ENCODE measurements around the gene ABCC11. TPM values are rescaled to one million over a fixed set of nuclear protein-coding genes. Genes with fewer than 3 reads are reported as not detected.

Gene ABCC11
- total and polyA plus RNA-seq, 2 donors: 0.14 to 0.23 TPM

DNA sequence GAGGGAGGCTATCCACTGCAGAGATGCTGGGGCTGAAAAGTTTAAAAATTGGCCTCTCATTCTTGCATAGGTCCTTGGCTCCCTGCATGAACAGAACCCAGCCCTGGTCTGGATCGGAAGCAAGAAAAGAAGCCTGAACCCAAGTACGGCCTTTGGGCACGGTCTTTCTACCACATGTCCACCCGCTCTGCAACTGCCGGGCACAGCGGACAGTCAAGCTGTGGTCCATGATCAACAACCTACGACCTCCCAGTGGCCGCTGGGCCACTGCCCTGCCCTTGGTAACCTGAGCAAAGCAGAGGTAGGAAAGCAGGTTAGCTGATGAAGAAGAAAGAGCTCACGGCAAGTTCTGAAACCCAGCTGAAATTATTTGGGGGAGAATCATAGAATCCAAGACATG lies 95.1 kb downstream of the ABCC11 start:
- Histone ChIP-seq H3K27ac (ENCODE audit: low read depth in 1 of 2, low read length in 1 of 2) (no peak overlapping the region), H3K27me3 (ENCODE audit: control insufficient read depth in 2 of 2, insufficient read depth in 1 of 2, low read length in 1 of 2) (peaks cover 0 to 2% of the 10 kb centered on the region in 2 donors), H3K9me3 (ENCODE audit: control insufficient read depth in 2 of 2, insufficient read depth in 1 of 2, low read length in 1 of 2) (no peaks in the 10 kb centered on the region), H3K4me1 (ENCODE audit: control insufficient read depth in 2 of 2, insufficient read depth in 2 of 2, low read length in 2 of 2) (peaks cover 0 to 3% of the 10 kb centered on the region in 2 donors), H3K36me3 (ENCODE audit: control insufficient read depth in 2 of 2, insufficient read depth in 2 of 2, low read length in 1 of 2) (no peaks in the 10 kb centered on the region), H3K4me3 (ENCODE audit: low read length in 2 of 2) (no peak overlapping the region)
- 97% methylated on average over 9 of the region's 9 CpGs for WGBS
- DNase-seq (ENCODE audit: low read depth in 6 of 9, low spot score in 9 of 9): no peak

DNA sequence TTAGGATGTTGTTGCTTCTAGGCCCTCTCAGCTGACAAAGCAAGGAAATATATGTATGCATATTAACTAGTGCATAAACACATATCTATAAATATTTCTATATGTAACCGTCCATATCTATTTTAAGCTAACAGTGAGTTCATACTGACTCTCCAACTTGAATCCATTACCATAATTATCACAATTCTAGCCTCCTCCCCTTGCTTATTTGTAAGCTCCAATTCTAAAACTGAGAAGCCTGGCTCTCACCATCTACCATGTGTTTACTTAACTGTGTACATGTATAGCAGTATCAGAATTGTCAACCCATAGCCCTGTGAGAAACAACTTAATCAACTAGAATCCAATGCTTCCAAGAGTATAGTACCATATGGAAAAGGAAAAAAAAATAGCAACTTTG lies 96.6 kb downstream of the ABCC11 start:
- 55% methylated on average over 1 of the region's 1 CpG for WGBS
- Histone ChIP-seq H3K4me1 (ENCODE audit: control insufficient read depth in 2 of 2, insufficient read depth in 2 of 2, low read length in 2 of 2) (no peaks in the 10 kb centered on the region), H3K9me3 (ENCODE audit: control insufficient read depth in 2 of 2, insufficient read depth in 1 of 2, low read length in 1 of 2) (no peaks in the 10 kb centered on the region), H3K4me3 (ENCODE audit: low read length in 2 of 2) (no peak overlapping the region), H3K27me3 (ENCODE audit: control insufficient read depth in 2 of 2, insufficient read depth in 1 of 2, low read length in 1 of 2) (no peaks in the 10 kb centered on the region), H3K27ac (ENCODE audit: low read depth in 1 of 2, low read length in 1 of 2) (no peak overlapping the region), H3K36me3 (ENCODE audit: control insufficient read depth in 2 of 2, insufficient read depth in 2 of 2, low read length in 1 of 2) (no peaks in the 10 kb centered on the region)
- DNase-seq (ENCODE audit: low read depth in 6 of 9, low spot score in 9 of 9): no peak

DNA sequence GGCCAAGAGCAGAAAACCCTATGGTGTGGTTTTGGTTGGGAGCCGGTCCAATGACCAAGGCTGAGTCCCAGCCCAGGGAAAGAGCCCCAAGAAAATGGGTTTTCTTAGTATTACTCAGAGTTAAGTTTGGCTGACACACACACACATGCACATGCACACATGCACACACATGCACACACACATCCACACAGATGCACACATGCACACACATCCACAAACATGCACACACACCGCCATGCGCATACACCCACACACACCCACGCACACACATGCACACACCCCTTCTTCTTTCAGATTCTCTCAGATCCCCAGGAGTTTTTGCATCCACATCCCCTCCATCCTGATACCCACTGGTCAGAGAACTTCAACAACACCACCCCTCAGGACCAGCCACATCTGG lies 100.6 kb downstream of the ABCC11 start:
- DNase-seq (ENCODE audit: low read depth in 6 of 9, low spot score in 9 of 9): no peak
- 83% methylated on average over 4 of the region's 4 CpGs for WGBS
- H3K27me3 ChIP-seq (ENCODE audit: control insufficient read depth in 2 of 2, insufficient read depth in 1 of 2, low read length in 1 of 2): no peaks in the 10 kb centered on the region
- no peaks in the 10 kb centered on the region for H3K4me1 ChIP-seq (ENCODE audit: control insufficient read depth in 2 of 2, insufficient read depth in 2 of 2, low read length in 2 of 2)
- H3K9me3 ChIP-seq (ENCODE audit: control insufficient read depth in 2 of 2, insufficient read depth in 1 of 2, low read length in 1 of 2): no peaks in the 10 kb centered on the region
- H3K27ac ChIP-seq (ENCODE audit: low read depth in 1 of 2, low read length in 1 of 2): no peak overlapping the region
- no peaks in the 10 kb centered on the region for H3K36me3 ChIP-seq (ENCODE audit: control insufficient read depth in 2 of 2, insufficient read depth in 2 of 2, low read length in 1 of 2)
- no peak overlapping the region for H3K4me3 ChIP-seq (ENCODE audit: low read length in 2 of 2)

DNA sequence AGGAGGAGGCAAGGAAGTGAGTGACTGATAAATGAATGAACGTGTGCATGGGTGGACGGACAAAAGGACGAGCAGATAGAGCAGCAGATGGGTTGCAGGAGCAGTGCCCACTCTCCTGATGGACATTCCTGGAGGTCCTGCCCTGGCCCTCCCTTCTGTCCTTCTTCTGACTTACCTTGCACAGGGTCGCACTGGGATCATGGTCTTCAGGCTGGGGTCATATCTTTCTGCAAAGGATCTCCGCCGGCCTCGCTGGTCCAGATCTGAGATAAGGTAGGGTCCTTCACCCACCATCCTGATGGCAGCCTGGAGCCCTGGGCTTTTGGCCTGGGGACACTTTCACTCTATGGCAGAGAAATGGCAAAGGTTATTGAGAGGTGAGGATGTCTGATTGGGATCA lies 101.2 kb downstream of the ABCC11 start:
- Histone ChIP-seq H3K4me3 (ENCODE audit: low read length in 2 of 2) (no peak overlapping the region), H3K36me3 (ENCODE audit: control insufficient read depth in 2 of 2, insufficient read depth in 2 of 2, low read length in 1 of 2) (no peaks in the 10 kb centered on the region), H3K4me1 (ENCODE audit: control insufficient read depth in 2 of 2, insufficient read depth in 2 of 2, low read length in 2 of 2) (no peaks in the 10 kb centered on the region), H3K27me3 (ENCODE audit: control insufficient read depth in 2 of 2, insufficient read depth in 1 of 2, low read length in 1 of 2) (no peaks in the 10 kb centered on the region), H3K9me3 (ENCODE audit: control insufficient read depth in 2 of 2, insufficient read depth in 1 of 2, low read length in 1 of 2) (no peaks in the 10 kb centered on the region), H3K27ac (ENCODE audit: low read depth in 1 of 2, low read length in 1 of 2) (no peak overlapping the region)
- WGBS: 93% methylated on average over 7 of the region's 7 CpGs
- no peak for DNase-seq (ENCODE audit: low read depth in 6 of 9, low spot score in 9 of 9)

DNA sequence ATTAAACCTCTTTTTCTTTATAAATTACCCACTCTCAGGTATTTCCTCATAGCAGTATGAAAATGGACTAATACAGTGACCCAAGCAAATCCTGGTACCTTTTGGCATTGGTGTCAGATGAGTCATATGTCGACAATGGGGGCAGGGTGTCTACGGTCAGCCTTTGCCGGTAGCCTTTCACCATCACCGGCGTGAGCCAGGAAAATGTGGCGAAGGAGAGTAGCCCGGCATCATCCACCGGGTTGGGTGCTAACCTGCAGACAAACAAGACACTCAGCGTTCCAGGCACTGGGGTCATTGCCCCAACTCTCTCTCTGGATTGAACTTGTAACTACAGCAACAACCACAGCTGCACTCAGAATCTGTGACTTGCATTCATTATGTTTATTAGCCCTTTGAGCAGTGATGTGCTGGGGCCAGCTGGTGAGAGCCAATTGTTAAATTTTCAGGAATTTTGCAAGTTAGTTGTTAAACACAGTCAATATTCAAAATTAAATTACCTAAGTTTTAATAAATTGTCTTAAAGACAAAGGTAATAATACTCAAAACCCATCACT lies 103.4 kb downstream of the ABCC11 start:
- Histone ChIP-seq H3K4me3 (ENCODE audit: low read length in 2 of 2) (no peak overlapping the region), H3K27me3 (ENCODE audit: control insufficient read depth in 2 of 2, insufficient read depth in 1 of 2, low read length in 1 of 2) (no peaks in the 10 kb centered on the region), H3K27ac (ENCODE audit: low read depth in 1 of 2, low read length in 1 of 2) (no peak overlapping the region), H3K9me3 (ENCODE audit: control insufficient read depth in 2 of 2, insufficient read depth in 1 of 2, low read length in 1 of 2) (no peaks in the 10 kb centered on the region), H3K4me1 (ENCODE audit: control insufficient read depth in 2 of 2, insufficient read depth in 2 of 2, low read length in 2 of 2) (no peaks in the 10 kb centered on the region), H3K36me3 (ENCODE audit: control insufficient read depth in 2 of 2, insufficient read depth in 2 of 2, low read length in 1 of 2) (no peaks in the 10 kb centered on the region)
- no peak for DNase-seq (ENCODE audit: low read depth in 6 of 9, low spot score in 9 of 9)
- 97% methylated on average over 9 of the region's 9 CpGs for WGBS

DNA sequence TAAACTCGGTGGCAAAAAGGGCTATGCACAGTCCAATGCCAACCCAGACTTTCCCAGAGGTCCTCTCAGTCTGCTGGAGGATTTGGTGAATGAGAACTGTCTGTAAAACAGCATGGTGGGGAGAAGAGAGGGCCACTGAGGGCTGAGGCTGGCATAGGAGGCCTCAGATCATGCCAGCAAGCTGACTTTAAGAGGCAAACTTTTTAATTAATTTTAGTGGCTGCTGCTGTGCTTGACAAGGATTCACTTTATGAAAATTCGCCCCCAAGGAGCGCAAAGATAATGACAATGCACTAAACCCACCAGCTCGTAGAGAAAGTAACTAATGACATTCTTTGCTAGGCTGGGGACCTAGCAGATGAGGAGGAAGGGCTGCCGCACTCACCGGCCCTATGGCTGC lies 106.5 kb downstream of the ABCC11 start:
- H3K36me3 ChIP-seq (ENCODE audit: control insufficient read depth in 2 of 2, insufficient read depth in 2 of 2, low read length in 1 of 2): no peaks in the 10 kb centered on the region
- H3K4me1 ChIP-seq (ENCODE audit: control insufficient read depth in 2 of 2, insufficient read depth in 2 of 2, low read length in 2 of 2): no peaks in the 10 kb centered on the region
- H3K9me3 ChIP-seq (ENCODE audit: control insufficient read depth in 2 of 2, insufficient read depth in 1 of 2, low read length in 1 of 2): no peaks in the 10 kb centered on the region
- WGBS: 89% methylated on average over 6 of the region's 6 CpGs
- no peak overlapping the region for H3K4me3 ChIP-seq (ENCODE audit: low read length in 2 of 2)
- no peak for DNase-seq (ENCODE audit: low read depth in 6 of 9, low spot score in 9 of 9)
- no peaks in the 10 kb centered on the region for H3K27me3 ChIP-seq (ENCODE audit: control insufficient read depth in 2 of 2, insufficient read depth in 1 of 2, low read length in 1 of 2)
- H3K27ac ChIP-seq (ENCODE audit: low read depth in 1 of 2, low read length in 1 of 2): no peak overlapping the region

DNA sequence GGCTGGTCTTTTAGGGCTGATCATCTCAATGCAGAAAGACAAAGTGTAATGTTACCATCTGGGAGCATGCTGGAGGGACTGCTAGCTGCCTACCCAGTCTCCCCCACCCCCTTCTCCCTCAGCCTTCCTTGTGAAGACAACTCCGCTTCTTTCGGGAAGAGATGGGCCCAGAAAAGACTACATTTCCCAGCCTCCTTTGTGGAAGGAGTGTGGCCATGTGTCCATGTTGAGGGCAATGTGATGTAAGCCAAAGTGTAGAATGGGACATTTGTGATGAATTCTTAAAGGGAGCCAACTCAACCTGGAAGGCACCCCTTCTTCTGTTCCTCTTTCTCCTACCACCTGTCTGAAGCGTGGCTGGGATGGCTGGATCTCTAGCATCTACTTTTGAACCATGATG lies 107.8 kb downstream of the ABCC11 start:
- Histone ChIP-seq H3K4me3 (ENCODE audit: low read length in 2 of 2) (no peak overlapping the region), H3K27ac (ENCODE audit: low read depth in 1 of 2, low read length in 1 of 2) (no peak overlapping the region), H3K27me3 (ENCODE audit: control insufficient read depth in 2 of 2, insufficient read depth in 1 of 2, low read length in 1 of 2) (no peaks in the 10 kb centered on the region), H3K9me3 (ENCODE audit: control insufficient read depth in 2 of 2, insufficient read depth in 1 of 2, low read length in 1 of 2) (no peaks in the 10 kb centered on the region), H3K36me3 (ENCODE audit: control insufficient read depth in 2 of 2, insufficient read depth in 2 of 2, low read length in 1 of 2) (no peaks in the 10 kb centered on the region), H3K4me1 (ENCODE audit: control insufficient read depth in 2 of 2, insufficient read depth in 2 of 2, low read length in 2 of 2) (no peaks in the 10 kb centered on the region)
- WGBS: 93% methylated on average over 3 of the region's 3 CpGs
- no peak for DNase-seq (ENCODE audit: low read depth in 6 of 9, low spot score in 9 of 9)

DNA sequence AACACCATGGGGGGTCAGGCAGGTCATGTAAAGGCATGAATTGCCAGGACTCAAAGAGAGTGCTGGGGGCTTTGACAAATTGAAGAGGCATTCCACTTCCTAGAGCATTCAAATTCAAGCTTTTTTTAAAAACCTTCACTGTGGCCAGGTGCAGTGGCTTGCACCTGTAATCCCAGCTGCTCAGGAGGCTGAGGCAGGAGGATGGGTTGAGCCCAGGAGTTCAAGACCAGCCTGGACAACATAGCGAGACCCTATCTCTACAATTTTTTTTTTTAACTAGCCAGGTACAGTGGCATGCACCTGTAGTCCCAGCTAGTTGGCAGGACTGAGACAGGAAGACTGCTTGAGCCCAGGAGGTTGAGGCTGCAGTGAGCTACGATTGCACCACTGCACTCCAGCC lies 108.8 kb downstream of the ABCC11 start:
- DNase-seq (ENCODE audit: low read depth in 6 of 9, low spot score in 9 of 9): no peak
- Histone ChIP-seq H3K36me3 (ENCODE audit: control insufficient read depth in 2 of 2, insufficient read depth in 2 of 2, low read length in 1 of 2) (no peaks in the 10 kb centered on the region), H3K4me1 (ENCODE audit: control insufficient read depth in 2 of 2, insufficient read depth in 2 of 2, low read length in 2 of 2) (no peaks in the 10 kb centered on the region), H3K9me3 (ENCODE audit: control insufficient read depth in 2 of 2, insufficient read depth in 1 of 2, low read length in 1 of 2) (no peaks in the 10 kb centered on the region), H3K27me3 (ENCODE audit: control insufficient read depth in 2 of 2, insufficient read depth in 1 of 2, low read length in 1 of 2) (no peaks in the 10 kb centered on the region), H3K27ac (ENCODE audit: low read depth in 1 of 2, low read length in 1 of 2) (no peak overlapping the region), H3K4me3 (ENCODE audit: low read length in 2 of 2) (no peak overlapping the region)
- 91% methylated on average over 2 of the region's 2 CpGs for WGBS

DNA sequence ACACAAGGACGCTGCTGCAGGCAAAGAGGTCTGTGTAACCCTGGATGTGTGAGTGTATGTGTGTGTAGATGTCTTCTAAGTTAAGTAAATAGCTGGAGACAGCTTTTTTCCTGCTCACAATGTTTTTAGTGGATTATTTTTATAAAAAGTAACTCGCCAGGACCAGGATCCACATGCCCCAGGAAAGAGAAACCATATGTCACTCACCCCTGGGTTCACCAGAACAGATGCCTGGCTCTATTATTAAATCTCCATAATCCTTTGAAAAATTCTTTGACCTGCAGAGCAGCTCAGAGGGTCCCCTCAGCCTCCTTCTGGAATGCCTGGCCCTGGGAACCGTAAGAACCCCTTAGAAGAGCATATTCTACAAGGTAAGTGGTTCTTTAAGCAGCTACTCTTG lies 109.5 kb downstream of the ABCC11 start:
- Histone ChIP-seq H3K36me3 (ENCODE audit: control insufficient read depth in 2 of 2, insufficient read depth in 2 of 2, low read length in 1 of 2) (no peaks in the 10 kb centered on the region), H3K27ac (ENCODE audit: low read depth in 1 of 2, low read length in 1 of 2) (no peak overlapping the region), H3K27me3 (ENCODE audit: control insufficient read depth in 2 of 2, insufficient read depth in 1 of 2, low read length in 1 of 2) (no peaks in the 10 kb centered on the region), H3K4me3 (ENCODE audit: low read length in 2 of 2) (no peak overlapping the region), H3K9me3 (ENCODE audit: control insufficient read depth in 2 of 2, insufficient read depth in 1 of 2, low read length in 1 of 2) (no peaks in the 10 kb centered on the region), H3K4me1 (ENCODE audit: control insufficient read depth in 2 of 2, insufficient read depth in 2 of 2, low read length in 2 of 2) (no peaks in the 10 kb centered on the region)
- DNase-seq (ENCODE audit: low read depth in 6 of 9, low spot score in 9 of 9): no peak
- 89% methylated on average over 3 of the region's 3 CpGs for WGBS
